ENCODE results near the gene NANS.
A peak's percentile ranks its signal among the peaks of the same experiment; 100 is the strongest.
"Not testable (repeated sequence)": the region's sequence is repeated elsewhere in the genome, so short reads cannot be mapped to it uniquely, and the experiment has no call there.

Gene NANS

DNA sequence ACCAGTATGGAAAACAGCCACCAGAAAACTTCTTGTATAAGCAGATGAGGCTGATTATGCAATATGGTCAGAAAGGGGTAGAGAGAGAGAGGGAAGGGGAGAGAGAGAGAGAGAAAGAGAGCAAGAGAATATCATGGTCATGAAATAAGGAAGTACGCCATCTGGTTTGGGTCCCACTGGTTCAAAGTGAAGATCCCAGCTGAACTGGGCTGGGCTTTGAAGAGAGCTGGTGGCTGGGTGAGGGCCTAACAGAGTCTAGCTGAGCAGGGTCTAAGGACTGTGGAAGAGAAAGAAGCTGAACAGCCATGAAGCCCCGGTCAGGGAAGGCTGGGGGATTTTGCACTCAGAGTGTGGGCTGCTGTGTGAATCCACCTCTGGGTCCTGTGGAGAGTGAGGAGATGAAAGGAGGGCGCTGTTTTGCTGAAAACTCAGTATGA is 47.9 kb downstream of the NANS start:
- DNase-seq: no peak

DNA sequence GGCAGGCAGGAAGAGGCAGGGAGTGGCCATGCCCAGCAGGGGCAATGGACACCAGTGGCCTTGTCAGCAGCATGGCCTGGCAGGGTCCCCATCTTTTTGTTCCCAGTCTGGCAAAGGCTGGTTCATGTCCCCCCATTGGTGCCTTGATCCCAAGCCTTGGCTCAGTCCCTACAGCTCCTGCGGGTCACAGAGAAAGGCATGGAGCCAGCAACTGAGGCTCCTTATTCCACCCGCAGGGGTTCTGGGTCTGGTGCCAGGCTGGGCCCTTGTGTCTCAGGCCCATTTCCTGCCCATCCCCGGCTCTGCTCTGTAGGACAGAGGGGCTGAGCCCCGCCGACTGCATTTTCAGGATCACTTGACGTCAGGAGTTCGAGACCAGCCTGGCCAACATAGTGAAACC is 48.5 kb downstream of the NANS start:
- no peak for DNase-seq

- no peak for DNase-seq
Observed at GRCh38 chr9:98107926-98108325, 51.4 kb downstream of the NANS start.

- no peak for DNase-seq
Observed at GRCh38 chr9:98108531-98109031, 52.0 kb downstream of the NANS start.

- DNase-seq: no peak
Observed at GRCh38 chr9:98109052-98109451, 52.5 kb downstream of the NANS start.

GRCh38 chr9:98117097-98117496 is 60.6 kb downstream of the NANS start:
- DNase-seq: not testable (repeated sequence)

DNA sequence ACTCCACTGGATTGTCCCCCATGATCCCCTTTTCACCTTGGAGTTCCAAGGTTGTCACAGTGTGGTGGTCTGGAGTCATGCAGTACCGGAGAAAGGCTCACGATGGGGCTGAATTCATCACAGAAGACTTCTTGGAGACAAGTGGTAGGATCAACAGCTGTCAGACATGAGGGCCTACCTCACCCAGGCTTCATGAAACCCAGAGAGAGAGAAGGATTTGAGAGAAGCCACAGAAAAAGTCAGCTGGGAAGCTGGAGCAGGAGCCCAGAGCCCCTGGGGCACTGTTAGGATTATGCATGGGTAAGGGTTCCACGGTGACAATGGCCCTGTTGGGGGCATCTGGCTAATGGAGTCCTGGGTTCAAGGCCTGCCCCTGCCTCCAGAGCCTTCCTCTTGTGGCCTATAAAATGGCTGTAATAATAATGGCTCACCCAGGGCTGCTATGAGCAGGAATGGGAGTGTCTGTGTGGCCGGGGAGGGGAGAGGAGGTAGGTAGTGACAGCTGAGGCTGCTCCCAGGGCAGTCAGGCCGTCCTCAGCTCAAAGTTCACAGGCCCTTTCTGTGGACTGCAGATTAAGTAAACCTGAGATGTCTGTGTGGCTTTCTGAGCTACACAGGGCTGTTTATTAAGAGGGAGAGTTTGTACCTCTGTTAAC is 61.6 kb downstream of the NANS start:
- peak; percentile 43 for DNase-seq

DNA sequence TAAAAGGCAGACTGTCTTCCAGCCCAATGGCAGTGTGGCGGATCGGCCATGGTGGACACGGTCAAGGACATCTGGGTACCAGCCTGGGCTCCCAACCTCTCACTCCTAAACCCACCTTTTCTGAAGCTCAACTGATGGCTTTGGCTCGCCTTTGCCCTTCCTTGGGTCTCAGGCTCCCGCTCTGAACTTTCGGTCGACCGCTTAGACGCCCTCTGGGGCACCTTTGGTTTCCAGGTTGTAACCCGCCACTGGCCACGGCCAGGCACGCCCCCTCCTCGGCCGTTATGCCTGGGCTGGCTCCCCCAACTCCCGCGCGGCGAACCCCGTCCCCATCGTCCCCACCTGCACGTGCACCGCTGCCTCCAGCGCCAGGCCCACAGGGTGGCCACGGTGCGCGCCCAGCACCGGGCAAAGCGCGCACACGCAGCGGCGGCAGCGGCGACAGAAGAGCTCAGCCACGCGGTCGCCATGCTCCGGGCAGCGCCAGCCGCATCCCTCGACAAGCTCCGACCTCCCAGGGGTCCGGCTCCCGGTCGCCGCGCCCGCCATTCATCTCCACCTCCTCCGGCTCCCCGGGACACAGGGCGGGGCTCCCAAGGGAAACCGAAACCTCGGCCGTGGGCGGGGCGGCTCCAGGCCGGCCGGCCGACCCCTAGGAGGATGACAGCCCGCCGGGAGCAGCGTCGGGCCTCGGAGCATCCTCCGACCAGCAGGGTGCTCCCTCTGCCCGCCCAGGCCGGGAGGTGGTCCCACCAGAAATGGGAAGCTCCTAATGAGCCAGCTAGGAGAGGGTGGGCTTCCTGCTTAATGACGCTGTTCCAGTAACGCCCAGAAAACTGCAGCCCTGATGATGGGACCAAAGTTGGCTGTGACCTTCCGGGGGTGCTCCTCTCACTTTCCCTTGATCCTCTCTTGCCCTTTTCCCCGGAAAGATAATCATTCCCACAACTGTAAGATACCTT is 62.4 kb downstream of the NANS start, which contains the start of gene TRIM14:
Gene TRIM14 (minus strand): TSS at position 583 of the 962 bp plus-strand sequence. CDS start 34 bp downstream, at position 549.
- DNase-seq: peak; percentile 87

GRCh38 chr9:98120476-98120875 is 63.9 kb downstream of the NANS start:
- DNase-seq: no peak

- no peak for DNase-seq
Observed at GRCh38 chr9:98121058-98121457, 64.5 kb downstream of the NANS start.

DNA sequence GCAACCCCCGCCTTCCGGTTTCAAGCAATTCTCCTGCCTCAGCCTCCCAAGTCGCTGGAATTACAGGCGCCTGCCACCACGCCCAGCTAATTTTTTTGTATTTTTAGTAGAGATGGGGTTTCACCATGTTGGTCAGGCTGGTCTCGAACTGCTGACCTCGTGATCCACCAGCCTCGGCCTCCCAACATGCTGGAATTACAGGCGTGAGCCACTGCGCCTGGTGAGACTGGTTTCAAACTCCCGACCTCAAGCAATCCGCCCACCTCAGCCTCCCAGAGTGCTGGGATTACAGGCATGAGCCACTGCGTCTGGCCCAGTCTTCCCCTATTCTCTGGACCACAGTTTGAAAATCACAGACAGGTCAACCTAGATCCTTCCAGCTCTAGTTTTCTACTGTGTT is 67.6 kb downstream of the NANS start:
- not testable (repeated sequence) for DNase-seq

DNA sequence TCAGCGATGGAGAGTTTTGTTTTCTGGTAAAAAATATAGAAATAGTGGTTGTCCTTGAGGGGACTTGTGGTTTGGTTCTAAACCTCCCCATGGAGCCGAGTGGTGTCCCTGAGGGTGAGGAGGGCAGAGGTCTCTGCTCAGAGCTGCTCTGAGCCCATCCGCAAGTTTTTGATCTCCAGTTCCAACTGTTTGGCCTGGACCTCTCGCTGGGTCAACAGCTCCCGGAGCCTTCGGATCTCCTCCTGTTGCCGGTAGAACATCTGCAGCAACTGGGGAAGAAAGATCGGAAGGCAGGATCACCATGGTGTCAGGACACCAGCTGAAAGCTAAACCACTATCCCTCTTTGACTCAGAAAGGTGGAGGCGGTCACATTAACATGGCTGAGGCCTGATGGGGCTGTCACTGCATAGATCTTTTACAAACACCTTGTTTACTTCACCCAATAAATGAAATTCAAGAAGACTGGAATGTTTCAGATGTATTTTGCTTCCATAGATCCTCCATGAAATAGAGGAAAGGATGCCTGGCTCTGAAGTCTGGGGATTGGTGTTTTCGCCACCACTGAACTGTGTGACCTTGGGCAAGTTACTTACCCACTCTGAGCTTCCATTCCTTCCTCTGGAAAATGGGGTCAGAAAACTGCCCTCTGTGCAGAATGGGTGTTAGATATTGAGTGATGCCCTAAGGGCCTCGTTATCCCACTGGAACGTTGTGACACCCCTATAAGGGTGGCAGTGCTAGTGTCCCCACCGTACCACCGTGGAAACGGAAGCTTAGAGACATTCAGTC is 68.3 kb downstream of the NANS start:
- no peak for DNase-seq

DNA sequence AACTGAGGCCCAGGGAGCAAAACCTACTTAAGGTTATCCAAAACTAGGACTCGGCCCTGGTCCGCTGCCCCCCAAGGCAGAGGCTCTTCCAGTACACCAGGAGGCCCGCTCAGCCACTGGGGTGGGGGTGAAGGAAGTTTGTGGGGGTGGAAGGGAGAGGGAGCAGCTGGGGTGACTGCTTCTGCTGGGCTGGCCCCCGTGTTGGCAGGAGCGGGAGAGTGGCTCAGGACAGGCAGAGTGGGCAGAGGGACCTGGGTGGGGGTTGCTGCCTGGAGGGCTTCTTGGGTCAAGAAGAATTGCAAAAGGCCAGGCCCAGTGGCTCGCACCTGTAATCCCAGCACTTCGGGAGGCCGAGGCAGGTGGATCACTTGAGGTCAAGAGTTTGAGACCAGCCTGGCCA is 70.7 kb downstream of the NANS start:
- no peak for DNase-seq

DNA sequence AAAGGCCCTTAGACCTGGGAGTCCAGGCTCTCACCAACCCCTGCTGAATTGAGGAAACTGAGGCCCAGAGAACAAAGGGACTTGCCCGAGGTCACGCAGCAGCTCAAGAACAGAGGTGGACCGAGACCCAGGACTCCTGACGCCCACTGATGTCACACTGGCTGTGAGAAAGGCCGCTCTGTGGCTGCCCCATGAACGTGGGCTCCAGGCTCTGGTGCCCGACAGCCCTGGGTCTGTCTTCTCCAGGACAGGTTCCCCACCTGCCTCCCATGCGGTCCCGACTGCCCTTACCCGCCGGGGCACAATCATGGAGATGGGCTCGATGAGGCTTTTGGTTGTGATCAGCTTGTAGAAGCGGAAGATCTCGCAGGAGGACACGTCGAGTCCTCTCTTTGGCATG is 71.8 kb downstream of the NANS start:
- DNase-seq: no peak

GRCh38 chr9:98129451-98129881 is 72.9 kb downstream of the NANS start:
- no peak for DNase-seq

DNA sequence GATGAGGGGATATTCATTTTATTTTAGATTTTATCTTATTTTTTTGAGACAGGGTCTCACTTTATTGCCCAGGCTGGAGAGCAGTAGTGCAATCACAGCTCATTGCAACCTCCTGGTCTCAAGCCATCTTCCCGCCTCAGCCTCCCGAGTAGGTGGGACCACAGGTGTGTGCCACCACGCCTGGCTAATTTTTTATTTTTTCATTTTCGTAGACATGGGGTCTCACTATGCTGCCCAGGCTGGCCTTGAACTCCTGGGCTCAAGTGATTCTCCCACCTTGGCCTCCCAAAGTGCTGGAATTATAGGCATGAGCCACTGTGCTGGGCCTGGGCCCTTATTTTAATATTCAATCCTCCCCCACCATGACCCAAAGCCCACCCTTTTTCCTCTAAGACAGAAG is 73.5 kb downstream of the NANS start:
- not testable (repeated sequence) for DNase-seq

DNA sequence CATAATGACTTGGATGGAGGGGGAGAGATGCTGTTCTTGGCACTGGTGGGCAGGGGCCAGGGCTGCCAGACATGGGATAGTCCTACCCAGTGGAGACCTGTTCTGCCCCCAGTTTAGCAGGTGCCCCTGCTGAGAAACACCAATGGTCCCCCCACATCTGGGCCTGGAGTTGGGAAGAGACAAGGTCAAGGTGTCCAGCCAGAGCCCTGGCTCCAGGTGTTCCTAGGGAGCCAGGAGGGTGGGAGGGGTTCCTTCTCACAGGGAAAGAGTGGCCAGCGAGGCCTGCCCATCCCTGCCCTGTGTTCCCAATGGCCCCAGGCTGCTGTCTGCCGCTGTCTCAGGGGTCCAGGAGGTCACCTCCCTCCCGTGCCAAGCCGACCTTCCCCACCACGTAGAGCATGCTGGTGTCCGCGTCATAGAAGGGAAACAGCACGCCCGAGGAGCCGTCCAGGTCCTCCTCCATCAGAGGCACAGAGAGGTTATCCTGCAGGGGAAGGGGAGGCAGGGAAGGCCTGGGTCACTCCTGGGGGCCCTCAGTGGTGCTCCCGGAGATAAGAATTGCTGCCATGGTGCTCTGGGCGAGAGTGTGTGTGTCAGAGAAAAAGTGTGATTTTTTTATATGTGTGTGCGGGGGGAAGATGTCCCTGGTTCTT is 74.2 kb downstream of the NANS start:
- DNase-seq: no peak

DNA sequence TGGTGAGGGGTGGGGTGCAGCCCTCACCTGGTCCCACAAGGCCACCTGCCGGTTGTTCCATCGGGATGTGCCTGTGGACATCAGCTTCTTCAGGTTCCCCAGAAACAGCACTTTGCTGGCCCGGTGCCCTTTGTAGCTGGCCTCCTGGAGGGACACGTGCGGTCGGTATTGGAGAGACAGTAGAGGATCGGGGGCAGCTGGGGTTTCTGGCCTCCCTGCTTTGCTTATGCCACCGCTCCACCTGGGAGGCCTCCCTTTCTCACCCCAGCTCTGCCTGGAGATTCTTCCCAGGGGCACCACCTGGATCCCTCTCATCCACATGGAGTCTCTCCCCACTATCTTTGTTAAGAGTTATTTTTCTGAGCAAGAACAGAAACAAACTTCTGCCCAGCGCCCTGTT is 75.6 kb downstream of the NANS start:
- DNase-seq: no peak
